PC-9 (cell line): ENCODE data around the gene P3H3. TPM values are rescaled to one million over a fixed set of nuclear protein-coding genes. Genes with fewer than 3 reads are reported as not detected.

Experiments used
- BruUV-seq: library from RNA; stranded (reverse); fragments of 400-500 nt; replicated peaks from 2 replicates; lab custom pipeline; 2021; lab: Mats Ljungman, UMichigan
- CTCF ChIA-PET: fragments of 300-600 bp; sonication (Branson Sonifier 250); formaldehyde crosslinking; loops from one replicate; lab custom pipeline; 2022; ENCODE audit warnings: antibody characterized with exemption; lab: Charles Lee
- POLR2A ChIA-PET: fragments of 300-600 bp; sonication (Branson Sonifier 250); formaldehyde crosslinking; loops from one replicate; lab custom pipeline; 2022; ENCODE audit warnings: antibody characterized with exemption; ENCODE audit not compliant: unreplicated experiment; lab: Charles Lee
- DNase-seq, 2 experiments: peaks; one replicate each; pipeline versions ENCODE4 v3.0.0 to v3.0.0-alpha.2; 2015 to 2022; ENCODE audit warnings: mixed read lengths in 1 of 2
- H2AFZ ChIP-seq: fragments of 200-600 bp; sonication (generic); 2 replicates; pipeline ENCODE4 v1.8.1; 2017; ENCODE audit warnings: antibody characterized with exemption
- H3F3A ChIP-seq: fragments of 200-600 bp; sonication (generic); 2 replicates; pipeline ENCODE4 v1.8.1; 2017; ENCODE audit warnings: antibody characterized with exemption, mild to moderate bottlenecking, low read depth; ENCODE audit not compliant: insufficient read depth
- H3K27ac ChIP-seq: fragments of 200-600 bp; sonication (generic); 2 replicates; pipeline ENCODE4 v1.6.1; 2016; ENCODE audit warnings: mixed run types
- H3K27me3 ChIP-seq: fragments of 200-600 bp; sonication (generic); 2 replicates; pipeline ENCODE4 v1.6.1; 2016; ENCODE audit warnings: low read depth, mixed run types; ENCODE audit not compliant: insufficient read depth
- H3K36me3 ChIP-seq: fragments of 200-600 bp; sonication (generic); 2 replicates; pipeline ENCODE4 v1.6.1; 2016; ENCODE audit warnings: low read depth, mixed run types
- H3K4me1 ChIP-seq: fragments of 200-600 bp; sonication (generic); replicated peaks from 2 replicates; pipeline ENCODE4 v1.6.1; 2016; ENCODE audit warnings: mixed run types; ENCODE audit not compliant: insufficient read depth
- H3K4me2 ChIP-seq: fragments of 200-600 bp; sonication (generic); 2 replicates; pipeline ENCODE4 v1.6.1; 2017; ENCODE audit warnings: mixed run types
- H3K4me3 ChIP-seq: fragments of 200-600 bp; sonication (generic); 2 replicates; pipeline ENCODE4 v1.6.1; 2016; ENCODE audit warnings: mixed run types
- H3K79me2 ChIP-seq: fragments of 200-600 bp; sonication (generic); 2 replicates; pipeline ENCODE4 v1.6.1; 2017; ENCODE audit warnings: low read depth, mixed run types
- H3K9me2 ChIP-seq: fragments of 200-600 bp; sonication (generic); 2 replicates; pipeline ENCODE4 v1.8.1; 2017; ENCODE audit warnings: mild to moderate bottlenecking; ENCODE audit not compliant: insufficient read depth
- H3K9me3 ChIP-seq: fragments of 200-600 bp; sonication (generic); 2 replicates; pipeline ENCODE4 v1.8.1; 2016; ENCODE audit warnings: low read depth; ENCODE audit not compliant: insufficient read depth
- H4K20me1 ChIP-seq: fragments of 200-600 bp; sonication (generic); 2 replicates; pipeline ENCODE4 v1.8.1; 2017; ENCODE audit not compliant: insufficient read depth
- EZH2 ChIP-seq: fragments of 200-600 bp; sonication (generic); IDR thresholded peaks from 2 replicates; pipeline ENCODE4 v1.8.0; 2017; ENCODE audit warnings: antibody characterized with exemption, low read depth
- intact Hi-C: fragments of 100-400 bp; cut with micrococcal nuclease; formaldehyde crosslinking; loops from one replicate; pipeline ENCODE4 v1.10.0; 2022; ENCODE audit not compliant: unreplicated experiment
- total RNA-seq: library from RNA; stranded (reverse); gene quantifications from 2 replicates; pipeline ENCODE4 v1.2.3, GENCODE V29; 2021
- TF ChIP-seq, protein P1 (sequence below): fragments of 200-600 bp; sonication (generic); conservative IDR thresholded peaks from 2 replicates; pipeline ENCODE4 v1.6.1; 2017; ENCODE audit warnings: mixed run types, antibody characterized with exemption, mild to moderate bottlenecking, moderate library complexity

Gene P3H3
- total RNA-seq, 1 experiment from 2014 or later, result 0.52 TPM

- Histone ChIP-seq H3K27ac (no peak overlapping the region), H3K4me2 (no peak overlapping the region), H3K79me2 (no peaks in the 10 kb centered on the region), H3K27me3 (peaks cover 57% of the 10 kb centered on the region), H3K9me3 (no peaks in the 10 kb centered on the region), H3K4me1 (no peaks in the 10 kb centered on the region), H4K20me1 (no peaks in the 10 kb centered on the region), H3F3A (no peaks in the 10 kb centered on the region), H3K36me3 (no peaks in the 10 kb centered on the region), H3K9me2 (no peaks in the 10 kb centered on the region), H3K4me3 (no peak overlapping the region), H2AFZ (no peak overlapping the region)
- ChIA-PET CTCF (interaction anchor here (0.6 kb wide), 1 partner anchor 141 kb away, joined by 6 read pairs; no protein-coding TSS in a partner anchor), POLR2A (interaction anchor here (0.5 to 0.6 kb wide), 2 partner anchors 24 to 300 kb away, joined by 3 to 6 read pairs; no protein-coding TSS in a partner anchor)
- TF ChIP-seq, protein P1, sequence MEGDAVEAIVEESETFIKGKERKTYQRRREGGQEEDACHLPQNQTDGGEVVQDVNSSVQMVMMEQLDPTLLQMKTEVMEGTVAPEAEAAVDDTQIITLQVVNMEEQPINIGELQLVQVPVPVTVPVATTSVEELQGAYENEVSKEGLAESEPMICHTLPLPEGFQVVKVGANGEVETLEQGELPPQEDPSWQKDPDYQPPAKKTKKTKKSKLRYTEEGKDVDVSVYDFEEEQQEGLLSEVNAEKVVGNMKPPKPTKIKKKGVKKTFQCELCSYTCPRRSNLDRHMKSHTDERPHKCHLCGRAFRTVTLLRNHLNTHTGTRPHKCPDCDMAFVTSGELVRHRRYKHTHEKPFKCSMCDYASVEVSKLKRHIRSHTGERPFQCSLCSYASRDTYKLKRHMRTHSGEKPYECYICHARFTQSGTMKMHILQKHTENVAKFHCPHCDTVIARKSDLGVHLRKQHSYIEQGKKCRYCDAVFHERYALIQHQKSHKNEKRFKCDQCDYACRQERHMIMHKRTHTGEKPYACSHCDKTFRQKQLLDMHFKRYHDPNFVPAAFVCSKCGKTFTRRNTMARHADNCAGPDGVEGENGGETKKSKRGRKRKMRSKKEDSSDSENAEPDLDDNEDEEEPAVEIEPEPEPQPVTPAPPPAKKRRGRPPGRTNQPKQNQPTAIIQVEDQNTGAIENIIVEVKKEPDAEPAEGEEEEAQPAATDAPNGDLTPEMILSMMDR, result no peak
- no peak for TF ChIP-seq EZH2
- no TSS peak for BruUV-seq
- intact Hi-C loops, result no loop called here
- DNase-seq, result no peak
These were observed 3.9 kb downstream of the P3H3 start for GRCh38 chr12:6832125-6832524.

- no peaks in the 10 kb centered on the region for H3K9me2 ChIP-seq
- H3F3A ChIP-seq, result no peaks in the 10 kb centered on the region
- H3K4me1 ChIP-seq, result no peaks in the 10 kb centered on the region
- no peak for DNase-seq
- H3K4me2 ChIP-seq, result no peak overlapping the region
- no peak overlapping the region for H3K4me3 ChIP-seq
- BruUV-seq, result no TSS peak
- no peak overlapping the region for H3K27ac ChIP-seq
- TF ChIP-seq EZH2, result no peak
- TF ChIP-seq, protein P1, result no peak
- intact Hi-C loops, result no loop called here
- ChIA-PET POLR2A (interaction anchor here (0.6 to 0.7 kb wide), 2 partner anchors 11 to 90 kb away, joined by 5 to 7 read pairs; no protein-coding TSS in a partner anchor), CTCF (interaction anchor here (0.5 kb wide), 2 partner anchors 151 to 188 kb away, joined by 4 read pairs; no protein-coding TSS in a partner anchor)
- no peaks in the 10 kb centered on the region for H3K79me2 ChIP-seq
- no peaks in the 10 kb centered on the region for H3K9me3 ChIP-seq
- H4K20me1 ChIP-seq, result no peaks in the 10 kb centered on the region
- no peaks in the 10 kb centered on the region for H3K36me3 ChIP-seq
- no peak overlapping the region for H2AFZ ChIP-seq
- peaks cover 47% of the 10 kb centered on the region for H3K27me3 ChIP-seq
These were observed 5.1 kb downstream of the P3H3 start for GRCh38 chr12:6833189-6833890.

GRCh38 chr12:6834254-6834653 lies 6.0 kb downstream of the P3H3 start:
- intact Hi-C loops, result no loop called here
- TF ChIP-seq EZH2, result no peak
- TF ChIP-seq, protein P1, result no peak
- no peak overlapping the region for H3K27ac ChIP-seq
- DNase-seq, result no peak
- no peaks in the 10 kb centered on the region for H3K4me1 ChIP-seq
- ChIA-PET CTCF (interaction anchor here (0.5 to 1.5 kb wide), 6 partner anchors 17 to 1241 kb away, joined by 3 to 8 read pairs (median 3); partner anchors contain the start of gene USP5), POLR2A (no interaction called here)
- no TSS peak for BruUV-seq
- no peaks in the 10 kb centered on the region for H3K79me2 ChIP-seq
- no peaks in the 10 kb centered on the region for H4K20me1 ChIP-seq
- H3K9me3 ChIP-seq, result no peaks in the 10 kb centered on the region
- no peak overlapping the region for H3K4me2 ChIP-seq
- H3K9me2 ChIP-seq, result no peaks in the 10 kb centered on the region
- H2AFZ ChIP-seq, result no peak overlapping the region
- H3K27me3 ChIP-seq, result peaks cover 38% of the 10 kb centered on the region
- H3F3A ChIP-seq, result no peaks in the 10 kb centered on the region
- no peak overlapping the region for H3K4me3 ChIP-seq
- no peaks in the 10 kb centered on the region for H3K36me3 ChIP-seq
